HCT116 (cell line): Measurements from ENCODE around the gene LYRM7. TPM values are rescaled to one million over a fixed set of nuclear protein-coding genes. Genes with fewer than 3 reads are reported as not detected.

Experiments used
- ATAC-seq: fragments of 200-7000 bp; cut with Tn5 transposase; 2 replicates; pipeline ENCODE4 v1.9.1; 2020; ENCODE audit warnings: mild to moderate bottlenecking, moderate library complexity
- BruUV-seq: library from RNA; stranded (reverse); fragments of 400-500 nt; replicated peaks from 2 replicates; lab custom pipeline; 2021; lab: Mats Ljungman, UMichigan
- CTCF ChIA-PET: fragments of 300-600 bp; sonication (Branson Sonifier 250); formaldehyde crosslinking; loops from one replicate; lab custom pipeline; 2021; ENCODE audit warnings: antibody characterized with exemption; lab: Charles Lee
- POLR2A ChIA-PET: fragments of 300-600, 350-600 bp; sonication (Branson Sonifier 250); formaldehyde crosslinking; loops from one replicate; lab custom pipeline; 2021; ENCODE audit warnings: antibody characterized with exemption; lab: Charles Lee
- RAD21 ChIA-PET, 2 experiments: fragments of 300-600 bp; sonication (Branson Sonifier 250); formaldehyde crosslinking; loops; one replicate each; lab custom pipeline; 2023; ENCODE audit warnings: low total read pairs in 2 of 2; ENCODE audit not compliant: uncharacterized antibody in 2 of 2, unreplicated experiment in 2 of 2, low non-redundant PET in 1 of 2; lab: Charles Lee
- DNase-seq: peaks from one replicate; pipeline ENCODE4 v3.0.0-alpha.2; 2010; ENCODE audit warnings: low read depth, low spot score
- H2AFZ ChIP-seq: fragments of 200-600 bp; shearing (Covaris generic), sonication (generic); 2 replicates; pipeline ENCODE4 v1.6.1; 2017; ENCODE audit warnings: low read depth, mixed run types, mixed read lengths, antibody characterized with exemption, low read length; ENCODE audit not compliant: poor library complexity, severe bottlenecking
- H3K27ac ChIP-seq: 2 replicates; pipeline ENCODE4 v1.5.1; 2012; ENCODE audit warnings: low read depth, low read length
- H3K27me3 ChIP-seq: fragments of 200-600 bp; sonication (generic); 2 replicates; pipeline ENCODE4 v1.6.1; 2016; ENCODE audit warnings: mixed run types, low read length, mixed read lengths; ENCODE audit not compliant: insufficient read depth
- H3K36me3 ChIP-seq, 2 experiments: fragments of 200-500 bp in 1 of 2; fragments of 200-600 bp in 1 of 2; sonication (Bioruptor generic) in 1 of 2; sonication (generic) in 1 of 2; 2 replicates each; pipeline versions ENCODE4 v1.5.1 to v1.6.1; 2014 to 2016; ENCODE audit warnings: low read length in 2 of 2, inconsistent platforms in 1 of 2, mixed read lengths in 1 of 2, mixed run types in 1 of 2; ENCODE audit not compliant: insufficient read depth in 2 of 2, control insufficient read depth in 1 of 2
- H3K4me1 ChIP-seq, 2 experiments: fragments of 200-600 bp in 1 of 2; sonication (generic) in 1 of 2; 2 replicates each; pipeline versions ENCODE4 v1.5.1 to v1.6.1; 2012 to 2017; ENCODE audit warnings: low read length in 2 of 2, inconsistent platforms in 1 of 2, mild to moderate bottlenecking in 1 of 2, mixed read lengths in 1 of 2, mixed run types in 1 of 2, moderate library complexity in 1 of 2; ENCODE audit not compliant: insufficient read depth in 2 of 2, control insufficient read depth in 1 of 2
- H3K4me2 ChIP-seq: fragments of 200-600 bp; sonication (generic); 2 replicates; pipeline ENCODE4 v1.6.1; 2017; ENCODE audit warnings: mixed run types, low read length, mixed read lengths
- H3K4me3 ChIP-seq, 2 experiments: fragments of 200-600 bp in 1 of 2; sonication (generic) in 1 of 2; replicated peaks in 1 of 2; 2 replicates each; pipeline ENCODE4 v1.5.1; 2011 to 2016; ENCODE audit warnings: low read length in 2 of 2, control low read depth in 1 of 2, low read depth in 1 of 2, mild to moderate bottlenecking in 1 of 2, mixed read lengths in 1 of 2, mixed run types in 1 of 2
- H3K79me2 ChIP-seq: fragments of 200-600 bp; sonication (generic); 2 replicates; pipeline ENCODE4 v1.6.1; 2017; ENCODE audit warnings: mild to moderate bottlenecking, mixed run types, low read length, moderate library complexity, mixed read lengths; ENCODE audit not compliant: insufficient read depth
- H3K9ac ChIP-seq: fragments of 200-600 bp; sonication (generic); 2 replicates; pipeline ENCODE4 v1.6.1; 2016; ENCODE audit warnings: low read length, mixed read lengths
- H3K9me2 ChIP-seq: fragments of 200-600 bp; sonication (generic), shearing (Covaris generic); 2 replicates; pipeline ENCODE4 v1.6.1; 2017; ENCODE audit warnings: mixed run types, mild to moderate bottlenecking, moderate library complexity; ENCODE audit not compliant: insufficient read depth
- H3K9me3 ChIP-seq, 2 experiments: fragments of 200-500 bp in 1 of 2; fragments of 200-600 bp in 1 of 2; sonication (Bioruptor generic) in 1 of 2; sonication (generic) in 1 of 2; 2 replicates each; pipeline ENCODE4 v1.6.1; 2014 to 2017; ENCODE audit warnings: low read length in 2 of 2, mixed read lengths in 2 of 2, inconsistent platforms in 1 of 2, low read depth in 1 of 2, mild to moderate bottlenecking in 1 of 2, mixed run types in 1 of 2, moderate library complexity in 1 of 2; ENCODE audit not compliant: control insufficient read depth in 1 of 2, insufficient read depth in 1 of 2
- H4K20me1 ChIP-seq: fragments of 200-600 bp; sonication (generic), shearing (Covaris generic); 2 replicates; pipeline ENCODE4 v1.6.1; 2017; ENCODE audit warnings: mixed run types, mild to moderate bottlenecking, moderate library complexity; ENCODE audit not compliant: insufficient read depth
- CBX3 ChIP-seq: IDR thresholded peaks from 2 replicates; pipeline ENCODE4 v1.6.1; 2012; ENCODE audit warnings: low read depth
- CEBPB ChIP-seq: IDR thresholded peaks from 2 replicates; pipeline ENCODE4 v1.6.1; 2012; ENCODE audit warnings: low read depth
- EGR1 ChIP-seq: IDR thresholded peaks from 2 replicates; pipeline ENCODE4 v1.6.1; 2012; ENCODE audit warnings: low read depth
- ELF1 ChIP-seq: IDR thresholded peaks from 2 replicates; pipeline ENCODE4 v1.6.1; 2012; ENCODE audit warnings: low read depth, borderline replicate concordance
- EZH2phosphoT487 ChIP-seq: fragments of 200-600 bp; IDR thresholded peaks from 2 replicates; pipeline ENCODE4 v1.6.1; 2018; ENCODE audit warnings: antibody characterized with exemption, borderline replicate concordance
- FOSL1 ChIP-seq: IDR thresholded peaks from 2 replicates; pipeline ENCODE4 v1.6.1; 2012; ENCODE audit warnings: low read depth
- JUND ChIP-seq: IDR thresholded peaks from 2 replicates; pipeline ENCODE4 v1.6.1; 2012
- POLR2AphosphoS5 ChIP-seq: IDR thresholded peaks from 2 replicates; pipeline ENCODE4 v1.6.1; 2011; ENCODE audit warnings: mild to moderate bottlenecking, low read depth, low read length, moderate library complexity
- RAD21 ChIP-seq: IDR thresholded peaks from 2 replicates; pipeline ENCODE4 v1.6.1; 2012; ENCODE audit warnings: low read depth, mild to moderate bottlenecking
- SIN3A ChIP-seq: IDR thresholded peaks from 2 replicates; pipeline ENCODE4 v1.6.1; 2012; ENCODE audit warnings: low read depth
- SRF ChIP-seq: IDR thresholded peaks from 2 replicates; pipeline ENCODE4 v1.6.1; 2012; ENCODE audit warnings: low read depth
- ZNF274 ChIP-seq: fragments of 200-500 bp; sonication (Bioruptor generic); IDR thresholded peaks from 2 replicates; pipeline ENCODE4 v1.6.1; 2014; ENCODE audit warnings: mild to moderate bottlenecking, low read depth, low read length, inconsistent platforms
- intact Hi-C: fragments of 100-400 bp; cut with micrococcal nuclease; formaldehyde crosslinking; loops from 2 replicates; pipeline ENCODE4 v1.10.0; 2022
- total RNA-seq: library from RNA; stranded (reverse); gene quantifications from one replicate; pipeline ENCODE4 v1.2.1, GENCODE V29; 2021; ENCODE audit not compliant: unreplicated experiment
- TF ChIP-seq, protein P1 (sequence below): IDR thresholded peaks from 2 replicates; pipeline ENCODE4 v1.6.1; 2011; ENCODE audit warnings: mild to moderate bottlenecking, low read length, moderate library complexity; ENCODE audit not compliant: insufficient replicate concordance; ENCODE audit errors: extremely low read depth
- TF ChIP-seq, protein P2 (sequence below): IDR thresholded peaks from 2 replicates; pipeline ENCODE4 v1.6.1; 2012
- TF ChIP-seq, protein P3 (sequence below): IDR thresholded peaks from 2 replicates; pipeline ENCODE4 v1.6.1; 2012
- TF ChIP-seq, protein P4 (sequence below): IDR thresholded peaks from 2 replicates; pipeline ENCODE4 v1.6.1; 2012; ENCODE audit warnings: low read depth
- TF ChIP-seq, protein P5 (sequence below), 3 experiments: fragments of 200-600 bp in 1 of 3; sonication (generic) in 1 of 3; IDR thresholded peaks in 2 of 3; conservative IDR thresholded peaks in 1 of 3; 2 replicates each; pipeline ENCODE4 v1.5.1; 2012 to 2017; ENCODE audit warnings: low read depth in 2 of 3, low read length in 2 of 3, antibody characterized with exemption in 1 of 3, borderline replicate concordance in 1 of 3, control low read depth in 1 of 3, mild to moderate bottlenecking in 1 of 3, mixed read lengths in 1 of 3, mixed run types in 1 of 3, moderate library complexity in 1 of 3; ENCODE audit not compliant: insufficient read depth in 1 of 3

Gene LYRM7
- total RNA-seq, 1 experiment from 2014 or later: 14.4 TPM

DNA sequence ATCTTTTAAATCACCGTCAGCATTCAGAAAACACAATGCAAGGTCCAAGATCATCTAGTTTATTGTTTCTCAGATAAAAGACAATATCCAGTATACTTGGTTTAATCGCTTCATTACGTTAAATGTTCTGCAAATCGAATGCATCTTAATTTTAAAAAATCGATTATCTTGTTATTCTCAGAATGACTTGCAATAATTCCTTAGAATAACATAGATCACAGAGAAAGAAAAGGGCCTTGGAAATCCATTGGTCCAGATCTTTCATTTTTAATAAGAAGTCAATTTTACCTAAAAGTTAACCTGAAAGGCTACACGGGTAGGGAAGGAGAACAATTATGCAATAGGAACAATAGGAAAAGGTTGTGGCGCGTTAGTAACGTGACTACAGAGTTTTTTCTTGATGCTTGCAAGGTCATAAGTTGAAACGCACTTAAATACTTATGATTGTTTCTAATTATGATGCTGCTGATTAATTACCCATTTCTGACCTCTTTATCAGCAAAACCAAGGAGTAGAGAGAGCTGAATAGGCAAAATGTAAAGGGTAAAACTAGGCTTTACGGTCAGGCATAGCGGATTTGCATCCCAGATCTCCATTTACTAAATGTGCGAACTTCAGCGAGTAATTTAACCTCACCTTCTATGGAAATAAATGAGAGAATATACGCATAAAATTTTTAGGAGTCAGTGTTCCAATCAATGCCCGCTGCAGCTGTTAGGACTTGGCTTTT is 769 bp upstream of the LYRM7 start:
- Histone ChIP-seq H3K9ac (peak overlapping the region; percentile 72), H3K4me1 (peaks cover 0 to 20% of the 10 kb centered on the region in 2 experiments; a peak in 2 of 4 replicates), H2AFZ (no peak overlapping the region), H3K79me2 (peaks cover 24% of the 10 kb centered on the region), H3K9me2 (no peaks in the 10 kb centered on the region), H4K20me1 (no peaks in the 10 kb centered on the region), H3K36me3 (no peaks in the 10 kb centered on the region), H3K4me2 (peak overlapping the region; percentile 91), H3K4me3 (peak overlapping the region; percentile 59 to 73), H3K27me3 (no peaks in the 10 kb centered on the region), H3K9me3 (no peaks in the 10 kb centered on the region), H3K27ac (peak overlapping the region; percentile 6; the same call in 1 of the 2 replicates)
- DNase-seq: no peak
- POLR2A ChIA-PET: no interaction called here
- RAD21 ChIA-PET: no interaction called here
- TF ChIP-seq SIN3A: no peak
- no peak for TF ChIP-seq SRF
- TF ChIP-seq, protein P1, sequence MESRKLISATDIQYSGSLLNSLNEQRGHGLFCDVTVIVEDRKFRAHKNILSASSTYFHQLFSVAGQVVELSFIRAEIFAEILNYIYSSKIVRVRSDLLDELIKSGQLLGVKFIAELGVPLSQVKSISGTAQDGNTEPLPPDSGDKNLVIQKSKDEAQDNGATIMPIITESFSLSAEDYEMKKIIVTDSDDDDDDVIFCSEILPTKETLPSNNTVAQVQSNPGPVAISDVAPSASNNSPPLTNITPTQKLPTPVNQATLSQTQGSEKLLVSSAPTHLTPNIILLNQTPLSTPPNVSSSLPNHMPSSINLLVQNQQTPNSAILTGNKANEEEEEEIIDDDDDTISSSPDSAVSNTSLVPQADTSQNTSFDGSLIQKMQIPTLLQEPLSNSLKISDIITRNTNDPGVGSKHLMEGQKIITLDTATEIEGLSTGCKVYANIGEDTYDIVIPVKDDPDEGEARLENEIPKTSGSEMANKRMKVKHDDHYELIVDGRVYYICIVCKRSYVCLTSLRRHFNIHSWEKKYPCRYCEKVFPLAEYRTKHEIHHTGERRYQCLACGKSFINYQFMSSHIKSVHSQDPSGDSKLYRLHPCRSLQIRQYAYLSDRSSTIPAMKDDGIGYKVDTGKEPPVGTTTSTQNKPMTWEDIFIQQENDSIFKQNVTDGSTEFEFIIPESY: no peak
- no peak for TF ChIP-seq POLR2AphosphoS5
- TF ChIP-seq FOSL1: no peak
- no peak for TF ChIP-seq EGR1
- no peak for TF ChIP-seq ELF1
- TF ChIP-seq, protein P2, sequence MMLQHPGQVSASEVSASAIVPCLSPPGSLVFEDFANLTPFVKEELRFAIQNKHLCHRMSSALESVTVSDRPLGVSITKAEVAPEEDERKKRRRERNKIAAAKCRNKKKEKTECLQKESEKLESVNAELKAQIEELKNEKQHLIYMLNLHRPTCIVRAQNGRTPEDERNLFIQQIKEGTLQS: no peak
- TF ChIP-seq, protein P3, sequence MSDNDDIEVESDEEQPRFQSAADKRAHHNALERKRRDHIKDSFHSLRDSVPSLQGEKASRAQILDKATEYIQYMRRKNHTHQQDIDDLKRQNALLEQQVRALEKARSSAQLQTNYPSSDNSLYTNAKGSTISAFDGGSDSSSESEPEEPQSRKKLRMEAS: no peak
- no peak for TF ChIP-seq CBX3
- TF ChIP-seq RAD21: no peak
- TF ChIP-seq, protein P4, sequence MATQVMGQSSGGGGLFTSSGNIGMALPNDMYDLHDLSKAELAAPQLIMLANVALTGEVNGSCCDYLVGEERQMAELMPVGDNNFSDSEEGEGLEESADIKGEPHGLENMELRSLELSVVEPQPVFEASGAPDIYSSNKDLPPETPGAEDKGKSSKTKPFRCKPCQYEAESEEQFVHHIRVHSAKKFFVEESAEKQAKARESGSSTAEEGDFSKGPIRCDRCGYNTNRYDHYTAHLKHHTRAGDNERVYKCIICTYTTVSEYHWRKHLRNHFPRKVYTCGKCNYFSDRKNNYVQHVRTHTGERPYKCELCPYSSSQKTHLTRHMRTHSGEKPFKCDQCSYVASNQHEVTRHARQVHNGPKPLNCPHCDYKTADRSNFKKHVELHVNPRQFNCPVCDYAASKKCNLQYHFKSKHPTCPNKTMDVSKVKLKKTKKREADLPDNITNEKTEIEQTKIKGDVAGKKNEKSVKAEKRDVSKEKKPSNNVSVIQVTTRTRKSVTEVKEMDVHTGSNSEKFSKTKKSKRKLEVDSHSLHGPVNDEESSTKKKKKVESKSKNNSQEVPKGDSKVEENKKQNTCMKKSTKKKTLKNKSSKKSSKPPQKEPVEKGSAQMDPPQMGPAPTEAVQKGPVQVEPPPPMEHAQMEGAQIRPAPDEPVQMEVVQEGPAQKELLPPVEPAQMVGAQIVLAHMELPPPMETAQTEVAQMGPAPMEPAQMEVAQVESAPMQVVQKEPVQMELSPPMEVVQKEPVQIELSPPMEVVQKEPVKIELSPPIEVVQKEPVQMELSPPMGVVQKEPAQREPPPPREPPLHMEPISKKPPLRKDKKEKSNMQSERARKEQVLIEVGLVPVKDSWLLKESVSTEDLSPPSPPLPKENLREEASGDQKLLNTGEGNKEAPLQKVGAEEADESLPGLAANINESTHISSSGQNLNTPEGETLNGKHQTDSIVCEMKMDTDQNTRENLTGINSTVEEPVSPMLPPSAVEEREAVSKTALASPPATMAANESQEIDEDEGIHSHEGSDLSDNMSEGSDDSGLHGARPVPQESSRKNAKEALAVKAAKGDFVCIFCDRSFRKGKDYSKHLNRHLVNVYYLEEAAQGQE: no peak
- TF ChIP-seq EZH2phosphoT487: no peak
- no peak for TF ChIP-seq CEBPB
- no peak for TF ChIP-seq JUND
- no peak for TF ChIP-seq ZNF274
- TF ChIP-seq, protein P5, sequence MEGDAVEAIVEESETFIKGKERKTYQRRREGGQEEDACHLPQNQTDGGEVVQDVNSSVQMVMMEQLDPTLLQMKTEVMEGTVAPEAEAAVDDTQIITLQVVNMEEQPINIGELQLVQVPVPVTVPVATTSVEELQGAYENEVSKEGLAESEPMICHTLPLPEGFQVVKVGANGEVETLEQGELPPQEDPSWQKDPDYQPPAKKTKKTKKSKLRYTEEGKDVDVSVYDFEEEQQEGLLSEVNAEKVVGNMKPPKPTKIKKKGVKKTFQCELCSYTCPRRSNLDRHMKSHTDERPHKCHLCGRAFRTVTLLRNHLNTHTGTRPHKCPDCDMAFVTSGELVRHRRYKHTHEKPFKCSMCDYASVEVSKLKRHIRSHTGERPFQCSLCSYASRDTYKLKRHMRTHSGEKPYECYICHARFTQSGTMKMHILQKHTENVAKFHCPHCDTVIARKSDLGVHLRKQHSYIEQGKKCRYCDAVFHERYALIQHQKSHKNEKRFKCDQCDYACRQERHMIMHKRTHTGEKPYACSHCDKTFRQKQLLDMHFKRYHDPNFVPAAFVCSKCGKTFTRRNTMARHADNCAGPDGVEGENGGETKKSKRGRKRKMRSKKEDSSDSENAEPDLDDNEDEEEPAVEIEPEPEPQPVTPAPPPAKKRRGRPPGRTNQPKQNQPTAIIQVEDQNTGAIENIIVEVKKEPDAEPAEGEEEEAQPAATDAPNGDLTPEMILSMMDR (IDR thresholded peaks at IDR 0.05 in 2 of 3, conservative IDR thresholded peaks at IDR 0.05 in 1 of 3; ENCODE audit: borderline replicate concordance in 1 of 3, insufficient read depth in 1 of 3, low read depth in 2 of 3, low read length in 2 of 3): no peak
- CTCF ChIA-PET: no interaction called here
- BruUV-seq: TSS peak; percentile 93
- no peak for ATAC-seq
- intact Hi-C loops: loop anchor here (1.0 kb wide), 1 partner anchor 93 kb away; no protein-coding TSS in a partner anchor
